ENCODE data around the gene RNF207. TPM values are rescaled to one million over a fixed set of nuclear protein-coding genes. Genes with fewer than 3 reads are reported as not detected.
A peak's percentile ranks its signal among the peaks of the same experiment; 100 is the strongest.

The RNF207 gene
- polyA plus RNA-seq, 3 donors = 0.10 to 7.7 TPM; not detected in 1

GRCh38 chr1:6171548-6172124 lies 34.3 kb upstream of the RNF207 start:
- 39% methylated on average over 7 of the region's 10 CpGs for WGBS (ENCODE audit: insufficient coverage)
- Histone ChIP-seq H3K4me3 (replicated peaks in 1 of 3; ENCODE audit: low read depth in 2 of 3, low read length in 3 of 3) (no peak overlapping the region), H4K20me1 (ENCODE audit: insufficient read depth, low read length) (no peaks in the 10 kb centered on the region), H3K79me2 (ENCODE audit: insufficient read depth, low read length) (no peaks in the 10 kb centered on the region), H3K27me3 (ENCODE audit: control insufficient read depth in 2 of 2, insufficient read depth in 2 of 2, low read length in 2 of 2) (peaks cover 0 to 9% of the 10 kb centered on the region in 2 donors), H3K9ac (ENCODE audit: insufficient read depth, low read length, poor library complexity, severe bottlenecking) (no peak overlapping the region), H3K36me3 (replicated peaks in 1 of 2; ENCODE audit: control insufficient read depth in 1 of 2, insufficient read depth in 2 of 2, low read length in 2 of 2) (no peaks in the 10 kb centered on the region), H3K4me2 (replicated peaks; ENCODE audit: extremely low read depth, low read length, poor library complexity, severe bottlenecking) (no peak overlapping the region), H3K27ac (ENCODE audit: low read depth in 1 of 2, low read length in 2 of 2) (no peak overlapping the region), H3K9me3 (replicated peaks in 1 of 2; ENCODE audit: control insufficient read depth in 1 of 2, insufficient read depth in 1 of 2, low read length in 2 of 2) (no peaks in the 10 kb centered on the region), H3K4me1 (ENCODE audit: control insufficient read depth in 1 of 2, insufficient read depth in 2 of 2, low read length in 2 of 2) (peaks cover 11 to 15% of the 10 kb centered on the region in 2 donors), H2AFZ (ENCODE audit: insufficient read depth, low read depth, low read length, poor library complexity, severe bottlenecking) (no peak overlapping the region)
- Mint-ChIP-seq H3K27ac (peak overlapping the region in 1 of 7 donors; percentile 51), H3K4me3 (no peak overlapping the region), H3K9me3 (peaks cover 0 to 6% (median 0%) of the 10 kb centered on the region in 7 donors), H3K36me3 (no peaks in the 10 kb centered on the region), H3K4me1 (peaks cover 9% of the 10 kb centered on the region), H3K27me3 (ENCODE audit: low read depth in 3 of 3) (peaks cover 5 to 24% (median 6%) of the 10 kb centered on the region in 3 donors)
- no peak for DNase-seq
- no peak for TF ChIP-seq CTCF (IDR thresholded peaks at IDR 0.05)
- intact Hi-C loops (cut with micrococcal nuclease) = no loop called here

GRCh38 chr1:6172549-6172948 lies 33.4 kb upstream of the RNF207 start:
- H3K36me3 Mint-ChIP-seq = no peaks in the 10 kb centered on the region
- H3K27me3 ChIP-seq (ENCODE audit: control insufficient read depth in 2 of 2, insufficient read depth in 2 of 2, low read length in 2 of 2) = peaks cover 0 to 18% of the 10 kb centered on the region in 2 donors
- WGBS (ENCODE audit: insufficient coverage) = 91% methylated on average over 6 of the region's 10 CpGs

More at GRCh38 chr1:6172549-6172948, 33.4 kb upstream of the RNF207 start:
- no peak for TF ChIP-seq CTCF (IDR thresholded peaks at IDR 0.05)
- H3K4me3 Mint-ChIP-seq = no peak overlapping the region
- H2AFZ ChIP-seq (ENCODE audit: insufficient read depth, low read depth, low read length, poor library complexity, severe bottlenecking) = no peak overlapping the region
- no peak overlapping the region for H3K4me2 ChIP-seq (replicated peaks; ENCODE audit: extremely low read depth, low read length, poor library complexity, severe bottlenecking)
- H3K27ac Mint-ChIP-seq = no peak overlapping the region
- H3K4me1 ChIP-seq (ENCODE audit: control insufficient read depth in 1 of 2, insufficient read depth in 2 of 2, low read length in 2 of 2) = peaks cover 11 to 15% of the 10 kb centered on the region in 2 donors
- H3K27me3 Mint-ChIP-seq (ENCODE audit: low read depth in 3 of 3) = peaks cover 9 to 32% (median 15%) of the 10 kb centered on the region in 3 donors
- H3K9me3 Mint-ChIP-seq = peaks cover 0 to 6% (median 2%) of the 10 kb centered on the region in 7 donors
- intact Hi-C loops (cut with micrococcal nuclease) = no loop called here
- no peak for DNase-seq
- H3K4me3 ChIP-seq (replicated peaks in 1 of 3; ENCODE audit: low read depth in 2 of 3, low read length in 3 of 3) = no peak overlapping the region
- no peaks in the 10 kb centered on the region for H3K79me2 ChIP-seq (ENCODE audit: insufficient read depth, low read length)
- H3K36me3 ChIP-seq (replicated peaks in 1 of 2; ENCODE audit: control insufficient read depth in 1 of 2, insufficient read depth in 2 of 2, low read length in 2 of 2) = no peaks in the 10 kb centered on the region
- peaks cover 9% of the 10 kb centered on the region for H3K4me1 Mint-ChIP-seq
- no peaks in the 10 kb centered on the region for H4K20me1 ChIP-seq (ENCODE audit: insufficient read depth, low read length)
- no peak overlapping the region for H3K9ac ChIP-seq (ENCODE audit: insufficient read depth, low read length, poor library complexity, severe bottlenecking)
- H3K9me3 ChIP-seq (replicated peaks in 1 of 2; ENCODE audit: control insufficient read depth in 1 of 2, insufficient read depth in 1 of 2, low read length in 2 of 2) = no peaks in the 10 kb centered on the region
- H3K27ac ChIP-seq (ENCODE audit: low read depth in 1 of 2, low read length in 2 of 2) = no peak overlapping the region
